Lung (tissue), 12 donors: ENCODE data around the gene DLG2. TPM values are rescaled to one million over a fixed set of nuclear protein-coding genes. Genes with fewer than 3 reads are reported as not detected.
"Not testable (repeated sequence)": the region's sequence is repeated elsewhere in the genome, so short reads cannot be mapped to it uniquely, and the experiment has no call there.

Experiments
- ATAC-seq: fragments of 200-7000 bp; cut with Tn5 transposase; one replicate; pipeline ENCODE4 v1.9.1; 2020; ENCODE audit warnings: moderate number of reproducible peaks; ENCODE audit not compliant: insufficient read depth, low FRiP score
- DNase-seq, 3 donors: peaks; one replicate each; pipeline ENCODE4 v3.0.0-alpha.2; 2013 to 2017
- H3K27ac ChIP-seq, 2 donors: one replicate each; pipeline ENCODE4 v1.5.1; 2013; ENCODE audit warnings: mild to moderate bottlenecking in 2 of 2, moderate library complexity in 2 of 2, control low read depth in 1 of 2, inconsistent platforms in 1 of 2, low read depth in 1 of 2, low read length in 1 of 2
- H3K27me3 ChIP-seq, 3 donors: one replicate each; pipeline ENCODE4 v1.5.1; 2013; ENCODE audit warnings: low read length in 2 of 3; ENCODE audit not compliant: control insufficient read depth in 3 of 3, insufficient read depth in 3 of 3
- H3K36me3 ChIP-seq, 4 donors: one replicate each; pipeline ENCODE4 v1.5.1; 2013; ENCODE audit warnings: low read length in 4 of 4, mild to moderate bottlenecking in 1 of 4, moderate library complexity in 1 of 4; ENCODE audit not compliant: control insufficient read depth in 4 of 4, insufficient read depth in 4 of 4
- H3K4me1 ChIP-seq, 5 donors: one replicate each; pipeline ENCODE4 v1.5.1; 2013; ENCODE audit warnings: low read length in 5 of 5, mild to moderate bottlenecking in 2 of 5, moderate library complexity in 1 of 5; ENCODE audit not compliant: control insufficient read depth in 5 of 5, insufficient read depth in 5 of 5
- H3K4me3 ChIP-seq: one replicate; pipeline ENCODE4 v1.5.1; 2013; ENCODE audit warnings: mild to moderate bottlenecking, control low read depth, moderate library complexity
- H3K9ac ChIP-seq, 2 donors: one replicate each; pipeline ENCODE4 v1.5.1; 2013; ENCODE audit warnings: low read length in 2 of 2, control low read depth in 1 of 2; ENCODE audit not compliant: insufficient read depth in 1 of 2
- H3K9me3 ChIP-seq, 4 donors: one replicate each; pipeline ENCODE4 v1.5.1; 2013; ENCODE audit warnings: low read length in 3 of 4, mild to moderate bottlenecking in 1 of 4, moderate library complexity in 1 of 4; ENCODE audit not compliant: control insufficient read depth in 4 of 4, insufficient read depth in 3 of 4
- WGBS, 2 donors: extraction: QIAGEN DNeasy Blood & Tissue Kit; methylation state at CpG; one replicate each; pipeline ENCODE4 v1.1.7; 2013; 5-methylcytosine and 5-hydroxymethylcytosine counted together
- polyA plus RNA-seq, 2 donors: library from polyadenylated mRNA; stranded (reverse); fragments of 200-250 nt; gene quantifications; one replicate each; pipeline ENCODE4 v1.2.1, GENCODE V29; 2013
- total RNA-seq, 2 donors: library from RNA; depleted of rRNA in 1 of 2; stranded (reverse); fragments of >200 nt in 1 of 2; gene quantifications; one replicate each; pipeline ENCODE4 v1.2.1, GENCODE V29; 2014 to 2021
- TF ChIP-seq, protein P1 (sequence below): IDR thresholded peaks from 2 replicates; pipeline ENCODE4 v1.5.1; 2012; ENCODE audit warnings: mild to moderate bottlenecking; ENCODE audit errors: control extremely low read depth, extremely low read depth
- donor health status: control.
- donor health status: control.
- donor health status: Bipolar disorder and iron deficiency.
- donor health status: healthy.
- donor health status: DM: yes; HTN: yes; CAD: no.

DLG2 gene
- total and polyA plus RNA-seq, 4 donors: 0.32 to 24.1 (median 5.4) TPM

DNA sequence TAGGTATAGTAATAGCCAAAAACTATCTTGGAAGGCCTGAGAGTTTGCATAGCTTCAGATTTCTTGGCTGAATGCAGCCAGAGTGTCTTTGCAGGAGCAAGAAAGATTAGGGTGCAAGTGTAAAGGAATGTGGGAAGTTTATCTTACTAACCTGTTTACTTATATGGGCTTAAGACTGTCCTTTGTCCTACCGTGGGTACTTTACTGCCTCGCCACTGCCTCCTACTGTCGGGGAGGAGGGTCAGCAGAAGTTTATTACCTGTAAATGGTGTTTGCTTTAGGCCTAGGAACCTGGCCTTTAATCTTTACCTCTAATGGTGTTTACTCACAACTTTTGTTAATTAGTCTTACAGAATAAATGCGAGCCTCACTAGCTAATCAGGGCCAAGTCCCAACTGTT, 633.8 kb downstream of the DLG2 start:
- Histone ChIP-seq H3K9me3 (no peaks in the 10 kb centered on the region), H3K27ac (no peak overlapping the region), H3K4me3 (no peak overlapping the region), H3K36me3 (no peaks in the 10 kb centered on the region), H3K27me3 (no peaks in the 10 kb centered on the region), H3K4me1 (no peaks in the 10 kb centered on the region), H3K9ac (no peak overlapping the region)
- DNase-seq (no peak), ATAC-seq (no peak)
- 53 to 68% methylated on average over 4 of the region's 4 CpGs for WGBS, 2 donors
- TF ChIP-seq, protein P1, sequence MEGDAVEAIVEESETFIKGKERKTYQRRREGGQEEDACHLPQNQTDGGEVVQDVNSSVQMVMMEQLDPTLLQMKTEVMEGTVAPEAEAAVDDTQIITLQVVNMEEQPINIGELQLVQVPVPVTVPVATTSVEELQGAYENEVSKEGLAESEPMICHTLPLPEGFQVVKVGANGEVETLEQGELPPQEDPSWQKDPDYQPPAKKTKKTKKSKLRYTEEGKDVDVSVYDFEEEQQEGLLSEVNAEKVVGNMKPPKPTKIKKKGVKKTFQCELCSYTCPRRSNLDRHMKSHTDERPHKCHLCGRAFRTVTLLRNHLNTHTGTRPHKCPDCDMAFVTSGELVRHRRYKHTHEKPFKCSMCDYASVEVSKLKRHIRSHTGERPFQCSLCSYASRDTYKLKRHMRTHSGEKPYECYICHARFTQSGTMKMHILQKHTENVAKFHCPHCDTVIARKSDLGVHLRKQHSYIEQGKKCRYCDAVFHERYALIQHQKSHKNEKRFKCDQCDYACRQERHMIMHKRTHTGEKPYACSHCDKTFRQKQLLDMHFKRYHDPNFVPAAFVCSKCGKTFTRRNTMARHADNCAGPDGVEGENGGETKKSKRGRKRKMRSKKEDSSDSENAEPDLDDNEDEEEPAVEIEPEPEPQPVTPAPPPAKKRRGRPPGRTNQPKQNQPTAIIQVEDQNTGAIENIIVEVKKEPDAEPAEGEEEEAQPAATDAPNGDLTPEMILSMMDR: no peak

DNA sequence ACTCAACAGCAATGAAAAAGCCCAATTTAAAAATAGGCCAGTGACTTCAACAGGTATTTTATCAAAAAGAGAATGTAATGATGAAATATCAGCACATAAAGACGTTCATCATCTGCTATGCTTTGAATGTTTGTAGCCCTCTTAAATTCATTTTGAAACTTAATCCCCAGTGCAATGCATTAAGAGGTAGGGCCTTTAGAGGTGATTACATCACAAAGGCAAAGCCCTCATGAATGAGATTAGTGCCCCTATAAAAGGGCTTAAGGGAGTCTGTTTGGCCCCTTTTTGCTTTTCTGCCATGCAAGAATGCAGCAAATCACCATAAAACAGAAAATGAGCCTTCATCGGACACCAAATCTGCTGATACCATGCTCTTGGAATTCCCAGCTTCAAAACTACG, 637.0 kb downstream of the DLG2 start:
- Histone ChIP-seq H3K27ac (no peak overlapping the region), H3K4me1 (no peaks in the 10 kb centered on the region), H3K27me3 (no peaks in the 10 kb centered on the region), H3K9me3 (no peaks in the 10 kb centered on the region), H3K36me3 (no peaks in the 10 kb centered on the region), H3K4me3 (no peak overlapping the region), H3K9ac (no peak overlapping the region)
- WGBS, 2 donors: 71 to 74% methylated on average over 3 of the region's 3 CpGs
- TF ChIP-seq, protein P1: no peak
- DNase-seq: no peak
- no peak for ATAC-seq

DNA sequence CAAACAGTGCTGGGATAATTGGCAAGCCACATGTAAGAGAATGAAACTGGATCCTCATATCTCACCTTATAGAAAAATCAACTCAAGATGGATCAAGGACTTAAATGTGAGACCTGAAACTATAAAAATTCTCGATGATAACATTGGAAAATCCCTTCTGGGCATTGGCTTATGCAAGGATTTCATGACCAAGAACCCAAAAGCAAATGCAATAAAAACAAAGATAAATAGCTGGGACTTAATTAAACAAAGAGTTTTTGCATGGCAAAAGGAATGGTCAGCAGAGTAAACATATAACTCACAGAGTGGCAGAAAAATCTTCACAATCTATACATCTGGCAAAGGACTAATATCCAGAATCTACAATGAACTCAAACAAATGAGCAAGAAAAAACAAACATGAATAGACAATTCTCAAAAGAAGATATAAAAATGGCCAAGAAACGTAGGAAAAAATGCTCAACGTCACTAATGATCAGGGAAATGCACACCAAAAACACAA, 639.4 kb downstream of the DLG2 start:
- H3K4me1 ChIP-seq, DNase-seq, H3K27ac ChIP-seq, H3K36me3 ChIP-seq, H3K9me3 ChIP-seq, H3K27me3 ChIP-seq, ATAC-seq, H3K4me3 ChIP-seq, H3K9ac ChIP-seq: not testable (repeated sequence)
- WGBS, 2 donors: 76 to 84% methylated on average over 3 of the region's 3 CpGs

DNA sequence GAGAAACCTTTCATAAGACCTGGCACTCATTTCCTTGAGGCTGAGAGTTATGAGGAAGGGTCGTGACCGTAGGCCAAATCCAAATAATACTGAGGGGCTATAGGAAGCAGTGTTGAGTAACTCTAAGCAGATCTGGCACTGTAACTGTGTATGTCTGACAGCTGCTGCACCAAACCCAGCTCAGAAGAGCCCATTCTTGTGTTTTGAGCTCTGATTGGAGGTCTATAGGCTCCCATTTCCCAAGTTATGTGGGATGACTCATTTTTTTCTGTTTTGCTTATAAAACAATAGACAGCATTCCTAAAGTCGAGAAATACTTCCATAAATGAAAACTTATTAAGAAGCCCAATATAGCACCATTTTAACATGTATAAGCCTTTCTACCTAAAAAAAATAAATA, 645.8 kb downstream of the DLG2 start:
- DNase-seq (peak in 1 of 3 donors; percentile 6), ATAC-seq (no peak)
- H3K9ac ChIP-seq: no peak overlapping the region
- no peak overlapping the region for H3K4me3 ChIP-seq
- WGBS, 2 donors: 79 to 84% methylated on average over 3 of the region's 3 CpGs
- no peaks in the 10 kb centered on the region for H3K36me3 ChIP-seq
- H3K4me1 ChIP-seq: no peaks in the 10 kb centered on the region
- no peaks in the 10 kb centered on the region for H3K27me3 ChIP-seq
- no peak overlapping the region for H3K27ac ChIP-seq
- H3K9me3 ChIP-seq: peaks cover 0 to 3% (median 0%) of the 10 kb centered on the region in 4 donors
- TF ChIP-seq, protein P1: no peak
